ENCODE measurements around the gene DNHD1. TPM values are rescaled to one million over a fixed set of nuclear protein-coding genes. Genes with fewer than 3 reads are reported as not detected.
A peak's percentile ranks its signal among the peaks of the same experiment; 100 is the strongest.

Gene DNHD1
- total and polyA plus RNA-seq, 9 of the 15 experiments (the other 6 are each of a cell fraction or from before 2014, with no cell fraction given), result 0.82 to 9.7 (median 3.8) TPM

- TF ChIP-seq ZHX1 (conservative IDR thresholded peaks at IDR 0.05; ENCODE audit: low read length) (no peak), ZNF77 (CRISPR knock-in tag; IDR thresholded peaks at IDR 0.05) (no peak)
These were observed 121.3 kb downstream of the DNHD1 start (continued) for GRCh38 chr11:6618117-6619003.

- H3K79me2 ChIP-seq (ENCODE audit: control insufficient read depth, insufficient read depth, low read length), result peaks cover 8% of the 10 kb centered on the region
- H2AFZ ChIP-seq (ENCODE audit: low read depth, low read length), result peak within 1 kb of the TSS; percentile 95
- intact Hi-C loops (cut with micrococcal nuclease), result loop anchor here (2.0 to 5.0 kb wide), 2 partner anchors 20 to 87 kb away; no protein-coding TSS in a partner anchor
- peaks cover 8 to 36% of the 10 kb centered on the region in 2 experiments for H3K4me1 ChIP-seq (replicated peaks in 1 of 2; ENCODE audit: control insufficient read depth in 2 of 2, insufficient read depth in 2 of 2, low read length in 2 of 2)
- peaks cover 0 to 9% of the 10 kb centered on the region in 2 experiments; a peak in 1 of 5 replicates for H3K27me3 ChIP-seq (ENCODE audit: control insufficient read depth in 2 of 2, insufficient read depth in 2 of 2, low read length in 2 of 2)
- peak; percentile 92 to 97 (median 94) for DNase-seq (ENCODE audit: extremely low read depth in 1 of 4, low spot score in 3 of 4)
- peak within 1 kb of the TSS; percentile 100 for H3K4me2 ChIP-seq (ENCODE audit: insufficient read depth, low read length)
- H3K4me3 ChIP-seq, result peak within 1 kb of the TSS; percentile 71
- under 1% methylated on average over 16 of the region's 16 CpGs for whole genome bisulfite sequencing (ENCODE audit: insufficient coverage, low coverage, missing lambda C conversion rate)
- no peaks in the 10 kb centered on the region for H3K9me1 ChIP-seq (ENCODE audit: control insufficient read depth, insufficient read depth, low read length)
- H3K27ac ChIP-seq (ENCODE audit: extremely low read depth, low read depth, low read length), result peak within 1 kb of the TSS; percentile 86
- in situ Hi-C loops (cut with MboI), result no loop called here
- peaks cover 19% of the 10 kb centered on the region; the same call in 2 of the 3 replicates for H3K36me3 ChIP-seq (ENCODE audit: control insufficient read depth, insufficient read depth, low read length)
- peak; percentile 100 for FAIRE-seq
- peak within 1 kb of the TSS; percentile 91 to 93 for H3K9ac ChIP-seq (ENCODE audit: insufficient read depth in 1 of 2, low read depth in 2 of 2, low read length in 2 of 2)
- no TSS peak for BruUV-seq (replicated peaks)
- POLR2A ChIA-PET, result interaction anchor here (0.6 to 2.8 kb wide), 11 partner anchors 9 to 119 kb away, joined by 3 to 17 read pairs (median 5); partner anchors contain the start of genes ILK and MRPL17
- CTCF ChIA-PET (ENCODE audit: low intra/inter-chr PET ratio), result no interaction called here
- no peaks in the 10 kb centered on the region for H3K9me3 ChIP-seq (replicated peaks; ENCODE audit: control insufficient read depth, insufficient read depth, low read depth, low read length)
- peak; percentile 97 for ATAC-seq
- H4K20me1 ChIP-seq (replicated peaks; ENCODE audit: control insufficient read depth, insufficient read depth, low read length), result no peaks in the 10 kb centered on the region
- TF ChIP-seq MYNN (IDR thresholded peaks at IDR 0.05) (no peak), MYNN (CRISPR knock-in tag; IDR thresholded peaks at IDR 0.05) (no peak), EWSR1 (IDR thresholded peaks at IDR 0.05; ENCODE audit: borderline replicate concordance, low read depth, partially characterized antibody) (no peak), ETV5 (CRISPR knock-in tag; IDR thresholded peaks at IDR 0.05; ENCODE audit: low read depth) (no peak)
These were observed 122.1 kb downstream of the DNHD1 start, which contains the start of gene TPP1 for GRCh38 chr11:6619004-6619745. TPP1 (minus strand) TSS chr11:6619422; CDS start chr11:6619400, 22 bp downstream.
